SU-DHL-6 (cell line): ENCODE data around the gene RNF121.

ENCODE experiments used
- H2AFZ ChIP-seq: fragments of 200-600 bp; sonication (generic); 2 replicates; pipeline ENCODE4 v1.6.1; 2014; ENCODE audit warnings: low read depth, mild to moderate bottlenecking, moderate library complexity, mixed read lengths, antibody characterized with exemption, low read length; ENCODE audit not compliant: severe bottlenecking
- H3F3A ChIP-seq: fragments of 200-600 bp; shearing (Covaris generic); 2 replicates; pipeline ENCODE4 v1.6.0; 2016; ENCODE audit warnings: antibody characterized with exemption, mild to moderate bottlenecking; ENCODE audit not compliant: insufficient read depth
- H3K27ac ChIP-seq: fragments of 200-600 bp; sonication (generic); 2 replicates; pipeline ENCODE4 v1.5.1; 2016; ENCODE audit warnings: low read depth, mild to moderate bottlenecking, low read length, moderate library complexity, mixed read lengths
- H3K27me3 ChIP-seq: fragments of 200-600 bp; sonication (generic), shearing (Covaris generic); 2 replicates; pipeline ENCODE4 v1.6.0; 2014; ENCODE audit warnings: mild to moderate bottlenecking, low read length
- H3K36me3 ChIP-seq: fragments of 200-600 bp; sonication (generic); 2 replicates; pipeline ENCODE4 v1.6.1; 2014; ENCODE audit warnings: mild to moderate bottlenecking, low read length, mixed read lengths
- H3K4me2 ChIP-seq: fragments of 300-600, 200-600 bp; shearing (Covaris generic), sonication (generic); 2 replicates; pipeline ENCODE4 v1.6.0; 2014; ENCODE audit warnings: low read length, low read depth, mild to moderate bottlenecking; ENCODE audit not compliant: poor library complexity, severe bottlenecking
- H3K4me3 ChIP-seq: fragments of 200-600 bp; sonication (generic); 2 replicates; pipeline ENCODE4 v1.5.1; 2014; ENCODE audit warnings: antibody characterized with exemption, low read length, mild to moderate bottlenecking, mixed read lengths; ENCODE audit not compliant: insufficient read depth, poor library complexity, severe bottlenecking
- H3K79me2 ChIP-seq: fragments of 200-600 bp; sonication (generic); 2 replicates; pipeline ENCODE4 v1.6.1; 2014; ENCODE audit warnings: mild to moderate bottlenecking, low read length, moderate library complexity; ENCODE audit not compliant: insufficient read depth
- H3K9ac ChIP-seq: fragments of 200-600 bp; sonication (generic); 2 replicates; pipeline ENCODE4 v1.7.0; 2014; ENCODE audit warnings: mild to moderate bottlenecking, low read length
- H3K9me2 ChIP-seq: fragments of 200-600 bp; sonication (generic); replicated peaks from 2 replicates; pipeline ENCODE4 v1.6.1; 2014; ENCODE audit warnings: low read length; ENCODE audit not compliant: insufficient read depth
- H3K9me3 ChIP-seq: fragments of 200-600 bp; sonication (generic); 2 replicates; pipeline ENCODE4 v1.6.1; 2014; ENCODE audit warnings: low read length, mixed read lengths; ENCODE audit not compliant: insufficient read depth
- H4K20me1 ChIP-seq: fragments of 200-600 bp; sonication (generic); 2 replicates; pipeline ENCODE4 v1.6.1; 2014; ENCODE audit warnings: low read depth, mild to moderate bottlenecking, antibody characterized with exemption, low read length, moderate library complexity, mixed read lengths
- CTCF ChIP-seq: fragments of 200-600 bp; sonication (generic); IDR thresholded peaks from one replicate; pipeline ENCODE4 v1.5.1; 2017; ENCODE audit warnings: antibody characterized with exemption, mild to moderate bottlenecking, low read length, moderate library complexity; ENCODE audit not compliant: insufficient read depth, poor library complexity, severe bottlenecking
- EZH2phosphoT487 ChIP-seq: fragments of 200-600 bp; sonication (generic), shearing (Covaris generic); conservative IDR thresholded peaks from 2 replicates; pipeline ENCODE4 v1.6.1; 2018; ENCODE audit warnings: mild to moderate bottlenecking, antibody characterized with exemption, low read length, moderate library complexity, mixed read lengths

RNF121 gene

GRCh38 chr11:71931245-71931602 is 2.4 kb downstream of the RNF121 start:
- H3K4me2 ChIP-seq, result peak overlapping the region; percentile 17
- H3K36me3 ChIP-seq, result no peaks in the 10 kb centered on the region
- H3F3A ChIP-seq, result 0 out of 2 replicates have a peak, but pooled peaks cover 1% of the 10 kb centered on the region
- H2AFZ ChIP-seq, result no peak overlapping the region
- H3K4me3 ChIP-seq, result no peak overlapping the region
- H4K20me1 ChIP-seq, result no peaks in the 10 kb centered on the region
- peaks cover 77% of the 10 kb centered on the region for H3K79me2 ChIP-seq
- H3K27ac ChIP-seq, result no peak overlapping the region
- H3K9ac ChIP-seq, result no peak overlapping the region
- H3K27me3 ChIP-seq, result no peaks in the 10 kb centered on the region
- H3K9me3 ChIP-seq, result no peaks in the 10 kb centered on the region
- TF ChIP-seq EZH2phosphoT487 (no peak), CTCF (no peak)
- no peaks in the 10 kb centered on the region for H3K9me2 ChIP-seq

GRCh38 chr11:71933141-71933933 is 4.5 kb downstream of the RNF121 start:
- TF ChIP-seq EZH2phosphoT487 (no peak), CTCF (no peak)
- Histone ChIP-seq H2AFZ (no peak overlapping the region), H3K79me2 (peaks cover 68% of the 10 kb centered on the region), H3K4me2 (no peak overlapping the region), H3K36me3 (no peaks in the 10 kb centered on the region), H3K9me3 (no peaks in the 10 kb centered on the region), H3K9me2 (no peaks in the 10 kb centered on the region), H3K27ac (no peak overlapping the region), H3K9ac (no peak overlapping the region), H3F3A (no peaks in the 10 kb centered on the region), H3K4me3 (no peak overlapping the region), H3K27me3 (no peaks in the 10 kb centered on the region), H4K20me1 (no peaks in the 10 kb centered on the region)

- TF ChIP-seq CTCF, result no peak
- TF ChIP-seq EZH2phosphoT487, result no peak
- Histone ChIP-seq H3K79me2 (peaks cover 65% of the 10 kb centered on the region), H3K9me3 (no peaks in the 10 kb centered on the region), H3K4me3 (no peak overlapping the region), H3K27ac (no peak overlapping the region), H3K27me3 (no peaks in the 10 kb centered on the region), H2AFZ (no peak overlapping the region), H3K9me2 (no peaks in the 10 kb centered on the region), H3K4me2 (no peak overlapping the region), H3F3A (no peaks in the 10 kb centered on the region), H3K36me3 (no peaks in the 10 kb centered on the region), H3K9ac (no peak overlapping the region), H4K20me1 (no peaks in the 10 kb centered on the region)
Measured at GRCh38 chr11:71934213-71934612, 5.4 kb downstream of the RNF121 start.
